Forelimb muscle (tissue), 1 donor: Measurements from ENCODE around the gene FOXJ1. TPM values are rescaled to one million over a fixed set of nuclear protein-coding genes. Genes with fewer than 3 reads are reported as not detected.

ENCODE experiments used
- DNase-seq: peaks from one replicate; pipeline ENCODE4 v3.0.0-alpha.2; 2013; ENCODE audit warnings: low read depth
- polyA plus RNA-seq: library from polyadenylated mRNA; unstranded; fragments of 120-200 nt; gene quantifications from one replicate; pipeline ENCODE4 v1.2.1, GENCODE V29; 2013; ENCODE audit not compliant: insufficient read length

FOXJ1 gene
- polyA plus RNA-seq, 1 donor, result 0.05 TPM

DNA sequence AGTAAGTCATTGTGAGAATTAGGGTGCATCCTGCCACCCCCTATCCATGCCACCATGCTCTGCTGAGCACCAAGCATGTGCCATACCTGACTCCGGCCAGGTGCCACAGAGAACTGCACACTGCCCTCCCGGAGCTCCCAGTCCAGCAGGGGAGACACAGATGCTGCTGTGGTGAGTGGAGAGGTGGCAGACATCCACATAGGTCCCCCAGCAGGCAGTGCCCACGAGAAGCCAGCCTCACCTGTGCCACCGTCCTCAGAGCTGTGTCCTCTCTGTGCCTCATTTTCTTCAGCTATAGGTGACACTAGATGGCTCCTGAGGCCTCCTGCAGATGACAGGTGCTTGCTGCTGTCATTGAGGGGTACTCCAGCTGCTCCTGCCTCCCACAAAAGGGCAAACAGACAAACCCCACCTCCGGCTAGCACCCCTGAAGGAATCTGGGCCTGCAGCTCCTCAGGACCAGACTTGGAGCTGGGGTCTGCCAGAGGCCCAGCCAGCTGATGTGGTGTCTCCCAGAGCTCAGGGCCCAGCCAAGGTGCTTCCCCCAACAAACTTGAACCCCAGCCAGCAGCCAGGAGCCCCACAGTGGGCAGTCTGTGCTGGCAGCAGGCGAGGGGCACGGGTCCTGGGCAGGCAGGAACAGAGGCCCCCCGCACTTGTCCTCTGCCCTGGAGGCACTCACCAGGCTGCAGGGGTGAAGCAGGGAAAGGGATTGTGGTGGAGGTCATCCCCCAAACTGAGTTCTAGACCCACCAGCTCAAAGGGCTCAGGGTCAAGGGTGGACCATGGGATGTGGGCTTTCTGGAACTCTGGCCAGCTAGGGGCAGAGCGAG lies 17.1 kb downstream of the FOXJ1 start:
- DNase-seq, result no peak

GRCh38 chr17:76123191-76123499 lies 17.9 kb downstream of the FOXJ1 start:
- DNase-seq, result no peak

- DNase-seq, result no peak
Observed at GRCh38 chr17:76122431-76123190, 18.4 kb downstream of the FOXJ1 start.

DNA sequence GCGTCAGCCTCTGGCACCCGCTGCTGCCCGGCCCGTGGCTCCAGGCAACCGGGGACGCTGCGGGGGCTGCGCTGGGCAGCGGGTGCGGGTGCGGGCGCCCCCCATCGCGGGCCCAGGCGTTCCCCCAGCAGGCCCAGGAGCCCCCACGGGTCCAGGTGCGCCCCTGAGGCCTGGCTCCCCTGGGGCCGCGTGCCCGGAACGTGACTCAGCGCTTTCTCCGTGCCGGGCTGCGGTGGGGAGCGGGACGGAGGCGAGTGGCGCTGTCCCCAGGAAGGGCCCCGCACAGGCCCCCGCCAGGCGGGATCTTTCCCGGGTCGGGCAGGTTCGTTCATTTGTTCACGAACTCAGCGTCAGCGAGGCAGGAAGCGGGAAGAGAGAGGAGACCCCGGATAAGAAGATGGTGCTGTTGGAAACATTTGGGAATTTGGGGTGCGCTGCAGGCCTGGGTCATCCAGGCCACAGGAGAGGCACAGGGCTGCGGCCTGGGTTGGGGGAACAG lies 19.1 kb downstream of the FOXJ1 start:
- DNase-seq, result no peak

- no peak for DNase-seq
Observed at GRCh38 chr17:76120658-76121008, 20.4 kb downstream of the FOXJ1 start.

GRCh38 chr17:76119409-76120371 lies 21.4 kb downstream of the FOXJ1 start:
- DNase-seq, result no peak

- no peak for DNase-seq
Observed at GRCh38 chr17:76115138-76115754, 25.8 kb downstream of the FOXJ1 start.

- no peak for DNase-seq
Observed at GRCh38 chr17:76111956-76112355, 29.1 kb downstream of the FOXJ1 start.

DNA sequence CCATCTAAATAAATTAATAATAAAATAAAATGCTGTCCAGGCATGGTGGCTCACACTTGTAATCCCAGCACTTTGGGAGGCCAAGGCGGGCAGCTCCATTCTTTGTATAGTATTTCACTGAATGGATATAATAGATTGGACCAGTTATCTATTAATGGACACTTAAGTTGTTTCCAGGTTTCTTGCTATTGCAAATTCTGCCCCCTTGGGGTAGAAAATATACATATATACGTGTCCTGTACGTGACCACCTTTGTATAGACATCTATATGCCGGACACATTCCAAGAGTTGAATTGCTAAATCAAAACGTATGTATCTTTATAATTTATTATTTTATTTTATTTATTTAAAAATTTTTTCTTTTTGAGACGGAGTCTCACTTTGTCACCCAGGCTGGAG lies 33.5 kb downstream of the FOXJ1 start:
- no peak for DNase-seq

DNA sequence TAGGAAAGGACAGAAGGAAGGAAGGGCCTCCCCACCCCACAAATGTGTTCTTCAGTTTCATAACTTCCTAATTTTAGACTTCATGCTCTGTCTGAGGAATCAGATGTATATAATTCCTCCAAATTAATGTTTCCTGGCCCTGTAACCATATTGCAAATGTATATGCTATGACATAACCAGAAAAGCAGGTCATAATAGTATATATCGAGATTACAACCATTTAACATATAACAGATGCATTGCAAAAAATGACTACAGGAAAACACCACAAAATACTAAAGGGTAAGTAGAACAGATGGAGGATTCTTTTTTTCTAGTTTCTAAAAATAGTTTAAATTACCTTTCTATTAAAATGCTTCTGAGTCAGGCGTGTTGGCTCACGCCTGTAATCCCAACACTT lies 34.3 kb downstream of the FOXJ1 start:
- DNase-seq, result no peak

DNA sequence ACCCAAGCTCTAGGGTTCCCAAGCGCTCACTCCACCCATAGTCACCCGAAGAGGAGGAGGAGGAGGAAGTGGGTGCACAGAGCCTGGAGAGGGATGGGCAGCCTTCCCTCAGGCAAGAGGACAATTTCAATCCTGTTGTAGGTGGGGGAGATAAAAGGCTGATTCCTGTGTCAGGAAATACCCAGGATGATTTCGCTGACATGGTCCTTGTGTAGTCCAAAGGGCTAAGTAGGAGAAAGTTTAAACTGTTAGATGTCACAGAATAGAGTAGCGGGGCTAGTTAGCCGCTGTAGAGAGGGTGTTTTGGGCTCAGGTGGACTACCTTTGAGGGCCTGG lies 36.2 kb downstream of the FOXJ1 start:
- no peak for DNase-seq

DNA sequence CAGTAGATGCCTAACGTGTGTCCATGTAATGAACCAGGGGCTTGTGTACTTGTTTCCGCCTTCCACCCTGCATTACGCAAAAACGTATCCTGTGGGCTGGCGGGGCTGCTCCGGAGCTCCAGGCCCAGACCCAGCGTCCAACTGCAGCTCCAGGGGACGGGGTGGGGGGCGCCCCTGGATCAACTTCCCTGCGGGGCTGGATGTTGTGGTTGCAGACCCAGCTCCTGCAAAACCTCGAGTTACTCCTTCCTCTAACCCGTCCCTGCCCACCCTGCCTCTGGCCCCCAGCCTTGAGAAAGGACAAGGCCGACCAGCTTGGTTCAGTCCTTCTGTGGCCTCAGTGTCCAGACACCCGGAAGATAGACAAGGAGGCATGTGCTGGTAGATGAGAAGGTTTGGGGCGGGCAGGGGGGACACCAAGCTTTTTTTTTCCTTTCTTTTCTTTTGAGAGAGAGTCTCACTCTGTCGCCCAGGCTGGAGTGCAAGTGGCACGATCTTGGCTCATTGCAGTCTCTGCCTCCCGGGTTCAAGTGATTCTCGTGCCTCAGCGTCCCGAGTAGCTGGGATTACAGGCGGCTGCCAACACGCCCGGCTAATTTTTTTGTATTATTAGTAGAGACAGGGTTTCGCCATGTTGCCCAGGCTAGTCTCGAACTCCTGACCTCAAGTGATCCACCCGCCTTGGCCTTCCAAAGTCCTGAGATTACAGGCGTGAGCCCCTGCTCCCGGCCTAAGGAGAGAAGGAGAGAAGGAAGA lies 36.7 kb downstream of the FOXJ1 start:
- no peak for DNase-seq

- DNase-seq, result peak; percentile 86
Observed at GRCh38 chr17:76103274-76104139, 37.5 kb downstream of the FOXJ1 start, which contains the start of gene EXOC7. EXOC7 (minus strand) TSS chr17:76103787; CDS start chr17:76103692, 95 bp downstream.

- DNase-seq, result no peak
Observed at GRCh38 chr17:76102944-76103273, 38.1 kb downstream of the FOXJ1 start.

GRCh38 chr17:76097716-76098295 lies 43.2 kb downstream of the FOXJ1 start:
- DNase-seq, result no peak

DNA sequence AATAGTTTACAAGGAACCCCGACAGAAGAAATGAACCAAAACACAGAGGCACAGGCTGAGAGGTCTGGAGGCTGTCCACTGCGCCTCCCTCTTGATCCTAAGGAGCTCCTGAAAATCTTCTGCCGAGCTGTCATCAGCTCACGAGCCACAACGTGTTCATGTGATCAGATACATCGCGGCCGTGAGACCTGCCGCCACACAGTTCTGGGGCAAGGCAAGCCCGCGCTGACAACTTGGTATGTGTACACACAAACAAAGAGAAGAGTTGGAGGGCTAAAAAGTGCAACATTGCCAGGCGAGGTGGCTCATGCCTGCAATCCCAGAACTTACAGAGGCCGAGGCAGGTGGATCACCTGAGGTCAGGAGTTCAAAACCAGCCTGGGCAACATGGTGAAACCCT lies 45.1 kb downstream of the FOXJ1 start:
- no peak for DNase-seq

DNA sequence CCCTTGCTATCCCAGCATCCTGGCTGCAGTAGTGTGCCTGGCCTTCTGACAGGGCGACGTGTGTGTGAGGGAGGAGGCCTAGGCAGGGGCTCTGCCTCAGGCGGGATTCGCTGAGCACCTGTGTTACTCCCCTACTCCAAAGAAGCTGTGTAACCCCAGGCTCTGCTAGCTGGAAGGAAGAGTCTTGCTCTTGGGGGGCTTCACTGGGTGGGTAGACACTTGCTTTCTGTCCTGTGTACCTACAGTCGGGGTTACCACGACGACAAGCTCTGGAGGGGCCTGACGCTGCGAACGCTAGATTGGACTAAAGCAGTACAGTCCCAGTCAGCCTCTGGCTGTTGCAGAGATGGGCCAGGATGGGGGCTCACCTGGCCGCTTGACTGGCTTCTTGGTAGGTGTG lies 47.0 kb downstream of the FOXJ1 start:
- DNase-seq, result no peak

DNA sequence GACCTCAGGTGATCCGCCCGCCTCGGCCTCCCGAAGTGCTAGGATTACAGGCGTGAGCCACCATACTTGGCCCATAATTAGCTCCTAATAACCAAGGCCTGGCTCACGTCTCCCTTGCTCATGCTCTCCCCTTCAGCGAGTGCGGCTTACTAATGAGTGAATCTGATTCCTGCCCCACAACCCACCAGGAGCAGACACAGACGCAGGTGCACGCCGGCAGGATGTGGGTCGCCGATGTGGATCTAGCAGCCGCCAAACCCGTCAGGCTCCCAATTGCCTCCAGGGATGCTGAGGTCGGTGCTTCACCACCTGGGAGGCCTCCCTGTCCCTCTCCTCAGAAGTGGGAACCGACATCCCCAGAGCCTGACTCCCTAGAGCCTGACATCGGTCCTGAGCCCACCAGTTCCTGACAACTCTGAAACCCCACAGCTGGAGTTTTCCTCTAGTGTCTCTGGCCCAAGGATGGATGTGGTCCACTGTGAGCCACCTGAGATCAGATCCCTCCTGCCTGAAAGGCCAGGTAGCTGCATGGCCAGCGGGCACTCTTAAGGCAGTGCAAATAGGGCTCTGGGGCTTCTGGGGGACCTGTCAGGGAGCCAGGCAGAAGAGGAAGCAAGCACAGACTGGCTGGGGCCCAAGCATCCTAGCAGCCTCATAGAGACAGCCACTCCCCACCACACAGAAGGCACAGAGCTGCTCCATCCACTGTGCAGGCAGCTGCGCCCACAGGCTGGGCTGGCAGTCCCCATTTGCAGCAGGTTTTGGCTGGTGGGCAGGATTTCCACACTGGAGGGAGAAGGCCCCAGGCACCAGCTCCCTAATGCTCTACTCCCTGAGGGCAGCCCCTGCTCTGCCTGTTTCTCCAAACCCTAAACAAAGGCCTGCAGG lies 48.3 kb downstream of the FOXJ1 start:
- DNase-seq, result no peak
